Activated T-cell treated with anti-CD3 and anti-CD28 coated beads for 48 hours (primary cell): ENCODE measurements around the gene ALCAM.

Experiments used
- DNase-seq: peaks from one replicate; pipeline ENCODE4 v3.0.0-alpha.2; 2020; ENCODE audit warnings: low read depth

The ALCAM gene

DNA sequence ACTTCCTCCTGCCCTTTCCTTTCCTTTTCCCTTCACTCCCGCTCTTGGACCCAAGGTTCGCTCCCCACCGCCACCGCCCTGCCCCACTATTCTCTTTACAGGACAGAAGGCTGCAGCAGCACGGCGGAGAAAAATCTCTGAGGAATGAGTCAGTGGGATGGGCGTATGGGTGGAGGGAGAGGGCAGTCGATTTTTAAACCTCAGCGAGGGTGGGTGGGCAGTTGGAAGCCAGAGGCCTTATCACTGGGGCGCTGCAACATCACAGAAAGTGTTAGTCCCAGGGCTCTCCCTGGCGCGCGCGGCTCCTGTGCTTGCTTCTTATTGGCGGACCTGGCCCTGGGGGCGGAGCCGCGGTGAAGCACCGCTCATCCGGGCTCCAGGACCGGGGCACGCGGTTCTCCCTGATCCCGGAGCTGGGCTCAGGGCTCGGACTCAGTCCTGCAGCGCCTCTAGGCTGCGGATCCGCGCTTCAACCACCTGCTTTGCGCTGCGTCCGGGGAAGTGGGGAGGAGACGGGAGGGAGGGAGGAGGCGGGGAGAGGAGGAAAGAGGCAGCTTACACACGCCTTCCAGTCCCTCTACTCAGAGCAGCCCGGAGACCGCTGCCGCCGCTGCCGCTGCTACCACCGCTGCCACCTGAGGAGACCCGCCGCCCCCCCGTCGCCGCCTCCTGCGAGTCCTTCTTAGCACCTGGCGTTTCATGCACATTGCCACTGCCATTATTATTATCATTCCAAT lies at the start of gene ALCAM:
ALCAM (plus strand) TSS at position 584 of the 737 bp plus-strand sequence.
- peak; percentile 82 for DNase-seq

DNA sequence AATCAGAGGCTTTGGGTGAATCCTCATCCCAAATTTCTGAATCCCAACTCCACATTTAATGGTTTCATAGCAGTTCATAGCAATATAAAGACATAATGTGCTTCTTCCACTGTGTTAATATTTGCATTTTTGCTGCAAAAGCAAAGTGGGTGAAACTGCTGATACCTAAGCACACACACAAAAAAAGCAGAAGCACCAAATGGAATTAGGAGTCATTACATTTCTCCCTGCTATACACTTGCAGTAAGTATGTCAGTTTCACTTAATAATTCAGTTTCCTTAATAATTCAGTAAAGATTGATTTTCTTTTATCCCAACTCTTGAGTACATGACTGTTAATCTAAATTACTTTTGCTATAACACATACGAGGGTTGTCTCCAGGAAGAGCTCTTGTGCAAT lies 48.9 kb upstream of the ALCAM start:
- no peak for DNase-seq

DNA sequence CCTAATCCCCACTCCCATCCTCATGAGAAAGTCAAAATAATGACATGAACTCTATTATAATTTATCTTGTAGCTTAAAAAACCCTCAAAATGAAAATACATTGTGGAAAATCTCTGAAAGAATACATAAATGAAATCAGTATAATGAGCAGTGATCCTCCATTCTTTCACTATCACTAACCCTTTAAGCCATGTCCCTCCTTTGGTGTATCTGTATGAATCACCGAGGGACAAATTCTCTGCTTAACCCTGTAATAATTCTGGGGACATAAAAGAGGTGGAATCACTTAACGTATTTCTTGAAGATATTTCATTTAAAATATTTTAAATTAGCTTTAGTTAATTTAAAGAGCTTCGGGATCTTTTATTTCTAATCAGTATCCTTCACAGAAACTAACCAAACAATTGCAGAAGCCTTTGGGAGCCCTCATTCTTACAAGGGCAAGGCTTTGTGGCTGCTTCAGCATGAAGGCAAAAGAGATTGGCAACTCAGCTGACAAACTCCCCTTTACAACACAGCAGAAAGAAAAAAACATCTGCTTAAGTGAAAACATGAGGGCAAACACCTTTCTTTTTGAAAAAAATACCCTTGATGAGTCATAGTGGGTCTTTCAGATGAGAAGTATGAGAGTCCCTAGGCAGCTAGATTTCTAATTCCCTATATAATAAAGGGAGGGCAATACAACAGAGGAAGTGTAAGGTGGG lies 44.0 kb upstream of the ALCAM start:
- no peak for DNase-seq

GRCh38 chr3:105323274-105323599 lies 43.5 kb upstream of the ALCAM start:
- no peak for DNase-seq

DNA sequence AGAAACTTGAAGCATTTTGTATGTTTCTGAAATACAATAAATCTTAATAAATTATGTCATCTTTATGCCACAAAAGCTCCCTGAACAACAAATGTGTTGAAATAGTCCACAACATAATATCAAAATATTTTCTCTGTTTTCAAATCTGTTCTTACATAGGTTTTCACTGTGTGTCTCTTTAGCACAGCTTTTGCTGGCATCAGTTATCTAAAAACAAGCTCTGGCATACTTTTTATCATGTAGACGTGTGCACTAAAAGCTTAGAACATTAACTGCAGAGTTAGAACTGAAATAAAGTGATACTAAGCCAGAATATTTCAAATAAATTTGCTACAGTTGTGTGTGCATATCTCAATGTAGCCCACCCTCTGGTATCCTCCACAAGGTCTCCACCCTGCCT lies 41.8 kb upstream of the ALCAM start:
- no peak for DNase-seq

GRCh38 chr3:105327662-105328337 lies 38.9 kb upstream of the ALCAM start:
- no peak for DNase-seq

- no peak for DNase-seq
Observed at GRCh38 chr3:105328338-105328730, 38.4 kb upstream of the ALCAM start.

GRCh38 chr3:105332961-105333360 lies 33.7 kb upstream of the ALCAM start:
- DNase-seq: no peak

GRCh38 chr3:105334138-105334882 lies 32.4 kb upstream of the ALCAM start:
- DNase-seq: no peak

GRCh38 chr3:105339946-105340345 lies 26.8 kb upstream of the ALCAM start:
- DNase-seq: no peak

DNA sequence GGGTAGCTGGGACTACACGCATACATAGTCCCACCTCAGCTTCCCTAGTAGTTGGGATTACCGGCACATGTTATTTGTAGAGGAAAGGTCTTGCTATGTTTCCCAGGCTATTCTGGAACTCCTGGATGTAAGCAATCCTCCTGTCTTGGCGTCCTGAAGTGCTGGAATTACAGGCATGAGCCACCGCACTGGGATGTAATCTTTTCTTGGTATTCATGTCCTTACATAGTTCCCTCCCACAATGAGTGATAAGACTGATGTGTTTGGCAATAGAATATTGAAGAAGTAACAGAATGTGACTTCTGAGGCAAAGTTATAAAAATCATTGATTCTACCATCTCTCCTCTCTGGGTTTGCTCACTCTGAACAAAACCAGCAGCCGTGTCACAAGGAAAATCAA lies 22.7 kb upstream of the ALCAM start:
- DNase-seq: no peak

DNA sequence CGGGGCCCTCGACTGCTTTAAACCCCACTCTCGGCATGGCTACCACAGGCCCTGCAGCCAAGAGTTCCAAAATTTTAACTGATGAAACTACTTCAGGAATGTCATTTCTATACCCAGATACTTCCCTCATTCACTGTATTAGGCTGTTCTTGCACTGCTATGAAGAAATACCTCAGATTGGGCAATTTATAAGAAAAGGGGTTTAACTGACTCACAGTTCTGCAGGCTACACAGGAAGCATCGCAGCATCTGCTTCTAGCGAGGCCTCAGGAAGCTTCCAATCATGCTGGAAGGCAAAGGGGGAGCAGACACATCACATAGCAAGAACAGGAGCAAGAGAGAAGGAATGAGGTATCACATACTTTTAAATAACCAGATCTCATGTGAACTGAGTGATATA lies 21.6 kb upstream of the ALCAM start:
- DNase-seq: no peak

- DNase-seq: no peak
Observed at GRCh38 chr3:105347625-105348302, 18.9 kb upstream of the ALCAM start.

- DNase-seq: no peak
Observed at GRCh38 chr3:105348307-105348706, 18.4 kb upstream of the ALCAM start.

DNA sequence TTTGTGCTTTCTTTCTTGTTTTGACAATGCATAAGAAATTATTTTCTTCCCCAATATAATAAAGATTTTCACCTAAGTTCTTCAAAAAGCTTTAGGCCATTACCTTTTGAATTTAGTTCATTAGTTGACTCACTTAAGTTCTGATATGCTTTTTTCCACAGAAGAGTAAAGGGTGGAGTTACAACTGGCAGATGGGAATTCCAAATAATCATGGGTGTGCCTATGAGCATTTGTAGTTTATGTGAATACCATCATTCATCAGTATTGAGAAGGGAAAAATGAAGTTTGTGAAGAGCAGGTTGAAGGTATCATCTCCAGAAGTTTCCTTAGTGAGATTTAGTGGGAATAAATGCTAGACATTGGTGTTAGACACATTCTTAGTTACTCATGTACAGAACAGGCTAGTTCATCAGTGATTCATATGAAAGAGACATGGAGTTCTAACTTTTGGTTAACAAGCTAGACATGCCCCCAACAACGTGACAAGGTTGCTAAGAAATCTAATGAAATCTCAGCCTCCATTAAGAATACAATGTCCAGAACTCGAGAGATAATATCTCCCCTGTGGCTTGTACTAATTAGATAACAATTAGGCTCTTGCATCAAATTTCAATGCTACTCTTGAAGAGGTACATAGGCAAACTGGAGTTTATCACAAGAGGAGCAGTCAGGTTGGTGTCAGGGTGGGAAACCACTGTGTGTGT lies 16.9 kb upstream of the ALCAM start:
- DNase-seq: no peak

DNA sequence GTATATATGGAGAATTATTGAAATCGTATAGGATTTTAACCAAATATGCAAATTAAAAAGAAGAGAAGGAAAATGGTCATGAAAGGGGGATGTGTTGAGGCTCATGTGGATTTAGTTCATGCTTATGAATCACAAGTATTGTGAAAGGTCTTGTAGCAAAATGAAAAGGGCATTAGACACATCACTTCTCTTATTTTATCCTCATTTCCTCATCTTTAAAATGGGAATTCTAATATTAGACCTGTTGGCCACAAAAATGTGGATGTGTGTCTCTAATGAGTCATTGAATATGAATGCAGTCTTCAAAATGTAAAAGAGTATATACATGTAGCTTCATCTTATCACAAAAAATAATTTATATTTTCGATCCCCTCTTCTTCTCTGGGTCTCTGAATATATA lies 14.9 kb upstream of the ALCAM start:
- no peak for DNase-seq

- no peak for DNase-seq
Observed at GRCh38 chr3:105352976-105353375, 13.7 kb upstream of the ALCAM start.

DNA sequence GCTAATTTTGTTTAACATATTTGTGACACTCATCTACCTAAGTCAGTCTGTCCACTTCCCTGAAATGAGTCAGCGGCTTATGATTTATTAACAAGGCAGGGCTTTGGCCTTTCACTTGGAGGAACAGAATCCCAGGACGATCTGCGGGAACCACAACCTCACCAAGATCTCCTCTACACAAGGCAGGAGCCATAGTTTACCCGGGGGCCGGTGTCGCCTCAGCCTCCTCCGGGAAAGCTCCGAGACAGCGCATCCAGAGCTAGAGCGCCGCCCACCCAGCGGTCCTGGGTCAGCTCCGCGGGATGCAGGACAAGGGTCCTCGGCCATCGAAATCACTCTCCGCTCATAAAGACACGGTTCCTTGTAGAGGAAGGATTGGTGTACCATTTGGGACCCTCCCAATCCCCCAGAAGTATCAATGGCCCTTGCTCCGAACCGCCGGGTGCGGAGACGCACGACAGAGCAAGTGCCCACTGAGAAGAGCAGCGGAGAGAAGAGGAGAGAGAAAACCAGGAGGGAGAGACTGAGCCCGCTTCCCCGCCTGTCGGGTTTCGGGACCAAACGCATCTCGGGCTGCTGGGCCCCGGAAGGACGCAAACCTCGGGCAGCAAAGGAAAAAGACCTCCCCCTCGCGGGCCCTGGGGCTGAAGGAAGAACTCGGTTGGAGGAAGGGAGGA lies 13.1 kb upstream of the ALCAM start:
- no peak for DNase-seq

DNA sequence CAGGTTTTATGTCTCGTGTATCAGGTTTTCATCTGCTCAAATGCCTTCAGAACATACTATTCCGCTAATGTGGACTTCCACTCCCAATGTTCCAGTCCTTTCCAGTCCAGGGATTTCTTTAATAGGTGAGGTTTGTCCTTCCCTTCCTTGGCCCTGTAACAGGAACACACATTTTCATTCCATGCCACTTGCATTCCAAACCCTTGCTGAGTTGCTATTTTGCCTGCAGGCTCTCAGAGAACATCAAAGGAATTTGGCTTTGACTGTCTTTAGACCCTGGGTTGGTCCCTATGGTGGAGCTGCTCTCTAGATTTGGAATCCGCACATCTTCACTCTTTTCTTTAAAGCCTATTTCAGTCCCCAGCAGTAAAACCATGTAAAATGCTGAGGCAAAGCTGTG lies 12.3 kb upstream of the ALCAM start:
- no peak for DNase-seq

- no peak for DNase-seq
Observed at GRCh38 chr3:105355408-105356061, 11.2 kb upstream of the ALCAM start.
